WTC11 (cell line): Measurements from ENCODE around the gene PLEKHN1.

ENCODE experiments used
- ATF2 ChIP-seq: sonication (generic); formaldehyde crosslinking; IDR thresholded peaks from 2 replicates; pipeline ENCODE4 v1.8.1; 2022; ENCODE audit warnings: low read depth, missing genetic modification reagents, borderline replicate concordance
- CBFB ChIP-seq: sonication (generic); formaldehyde crosslinking; IDR thresholded peaks from 2 replicates; pipeline ENCODE4 v1.8.1; 2022; ENCODE audit warnings: mild to moderate bottlenecking, low read depth, missing genetic modification reagents
- CREB1 ChIP-seq: sonication (generic); formaldehyde crosslinking; IDR thresholded peaks from 2 replicates; pipeline ENCODE4 v1.8.0; 2023; ENCODE audit warnings: mild to moderate bottlenecking, missing genetic modification reagents
- CTCF ChIP-seq: fragments of 200-600 bp; IDR thresholded peaks from 2 replicates; pipeline ENCODE4 v1.8.0; 2022; ENCODE audit warnings: antibody characterized with exemption
- HMGXB4 ChIP-seq: sonication (generic); formaldehyde crosslinking; IDR thresholded peaks from 2 replicates; pipeline ENCODE4 v1.8.1; 2023; ENCODE audit warnings: mild to moderate bottlenecking, moderate library complexity, missing genetic modification reagents
- JUN ChIP-seq: sonication (generic); formaldehyde crosslinking; IDR thresholded peaks from 2 replicates; pipeline ENCODE4 v1.8.0; 2023; ENCODE audit warnings: mild to moderate bottlenecking, missing genetic modification reagents
- MAX ChIP-seq: sonication (generic); formaldehyde crosslinking; IDR thresholded peaks from 2 replicates; pipeline ENCODE4 v1.8.0; 2022; ENCODE audit warnings: mild to moderate bottlenecking, missing genetic modification reagents
- TCF7 ChIP-seq: sonication (generic); formaldehyde crosslinking; IDR thresholded peaks from 2 replicates; pipeline ENCODE4 v1.8.0; 2022; ENCODE audit warnings: mild to moderate bottlenecking, low read depth, missing genetic modification reagents, moderate library complexity
- TEAD4 ChIP-seq: sonication (generic); formaldehyde crosslinking; IDR thresholded peaks from 2 replicates; pipeline ENCODE4 v1.8.0; 2022; ENCODE audit warnings: mild to moderate bottlenecking, missing genetic modification reagents
- USF2 ChIP-seq: sonication (generic); formaldehyde crosslinking; IDR thresholded peaks from 2 replicates; pipeline ENCODE4 v1.8.1; 2023; ENCODE audit warnings: mild to moderate bottlenecking, missing genetic modification reagents, moderate library complexity

GRCh38 chr1:959731-960362, 6.4 kb upstream of the PLEKHN1 start:
- TF ChIP-seq ATF2 (CRISPR knock-in tag) = no peak
- TF ChIP-seq CREB1 = no peak
- TF ChIP-seq TEAD4 (CRISPR knock-in tag) = no peak
- TF ChIP-seq TCF7 = no peak
- TF ChIP-seq CTCF = no peak
- no peak for TF ChIP-seq MAX (CRISPR knock-in tag)
- no peak for TF ChIP-seq HMGXB4 (CRISPR knock-in tag)
- TF ChIP-seq JUN (CRISPR knock-in tag) = no peak
- TF ChIP-seq USF2 (CRISPR knock-in tag) = no peak
- no peak for TF ChIP-seq CBFB (CRISPR knock-in tag)
